HCT116 (cell line): Measurements from ENCODE around the gene SUMO3. TPM values are rescaled to one million over a fixed set of nuclear protein-coding genes. Genes with fewer than 3 reads are reported as not detected.

ENCODE experiments used
- ATAC-seq: fragments of 200-7000 bp; cut with Tn5 transposase; 2 replicates; pipeline ENCODE4 v1.9.1; 2020; ENCODE audit warnings: mild to moderate bottlenecking, moderate library complexity
- BruUV-seq: library from RNA; stranded (reverse); fragments of 400-500 nt; replicated peaks from 2 replicates; lab custom pipeline; 2021; lab: Mats Ljungman, UMichigan
- CTCF ChIA-PET: fragments of 300-600 bp; sonication (Branson Sonifier 250); formaldehyde crosslinking; loops from one replicate; lab custom pipeline; 2021; ENCODE audit warnings: antibody characterized with exemption; lab: Charles Lee
- POLR2A ChIA-PET: fragments of 300-600, 350-600 bp; sonication (Branson Sonifier 250); formaldehyde crosslinking; loops from one replicate; lab custom pipeline; 2021; ENCODE audit warnings: antibody characterized with exemption; lab: Charles Lee
- RAD21 ChIA-PET, 2 experiments: fragments of 300-600 bp; sonication (Branson Sonifier 250); formaldehyde crosslinking; loops; one replicate each; lab custom pipeline; 2023; ENCODE audit warnings: low total read pairs in 2 of 2; ENCODE audit not compliant: uncharacterized antibody in 2 of 2, unreplicated experiment in 2 of 2, low non-redundant PET in 1 of 2; lab: Charles Lee
- DNase-seq: peaks from one replicate; pipeline ENCODE4 v3.0.0-alpha.2; 2010; ENCODE audit warnings: low read depth, low spot score
- H2AFZ ChIP-seq: fragments of 200-600 bp; shearing (Covaris generic), sonication (generic); 2 replicates; pipeline ENCODE4 v1.6.1; 2017; ENCODE audit warnings: low read depth, mixed run types, mixed read lengths, antibody characterized with exemption, low read length; ENCODE audit not compliant: poor library complexity, severe bottlenecking
- H3K27ac ChIP-seq: 2 replicates; pipeline ENCODE4 v1.5.1; 2012; ENCODE audit warnings: low read depth, low read length
- H3K27me3 ChIP-seq: fragments of 200-600 bp; sonication (generic); 2 replicates; pipeline ENCODE4 v1.6.1; 2016; ENCODE audit warnings: mixed run types, low read length, mixed read lengths; ENCODE audit not compliant: insufficient read depth
- H3K36me3 ChIP-seq, 2 experiments: fragments of 200-500 bp in 1 of 2; fragments of 200-600 bp in 1 of 2; sonication (Bioruptor generic) in 1 of 2; sonication (generic) in 1 of 2; 2 replicates each; pipeline versions ENCODE4 v1.5.1 to v1.6.1; 2014 to 2016; ENCODE audit warnings: low read length in 2 of 2, inconsistent platforms in 1 of 2, mixed read lengths in 1 of 2, mixed run types in 1 of 2; ENCODE audit not compliant: insufficient read depth in 2 of 2, control insufficient read depth in 1 of 2
- H3K4me1 ChIP-seq, 2 experiments: fragments of 200-600 bp in 1 of 2; sonication (generic) in 1 of 2; 2 replicates each; pipeline versions ENCODE4 v1.5.1 to v1.6.1; 2012 to 2017; ENCODE audit warnings: low read length in 2 of 2, inconsistent platforms in 1 of 2, mild to moderate bottlenecking in 1 of 2, mixed read lengths in 1 of 2, mixed run types in 1 of 2, moderate library complexity in 1 of 2; ENCODE audit not compliant: insufficient read depth in 2 of 2, control insufficient read depth in 1 of 2
- H3K4me2 ChIP-seq: fragments of 200-600 bp; sonication (generic); 2 replicates; pipeline ENCODE4 v1.6.1; 2017; ENCODE audit warnings: mixed run types, low read length, mixed read lengths
- H3K4me3 ChIP-seq, 2 experiments: fragments of 200-600 bp in 1 of 2; sonication (generic) in 1 of 2; replicated peaks in 1 of 2; 2 replicates each; pipeline ENCODE4 v1.5.1; 2011 to 2016; ENCODE audit warnings: low read length in 2 of 2, control low read depth in 1 of 2, low read depth in 1 of 2, mild to moderate bottlenecking in 1 of 2, mixed read lengths in 1 of 2, mixed run types in 1 of 2
- H3K79me2 ChIP-seq: fragments of 200-600 bp; sonication (generic); 2 replicates; pipeline ENCODE4 v1.6.1; 2017; ENCODE audit warnings: mild to moderate bottlenecking, mixed run types, low read length, moderate library complexity, mixed read lengths; ENCODE audit not compliant: insufficient read depth
- H3K9ac ChIP-seq: fragments of 200-600 bp; sonication (generic); 2 replicates; pipeline ENCODE4 v1.6.1; 2016; ENCODE audit warnings: low read length, mixed read lengths
- H3K9me2 ChIP-seq: fragments of 200-600 bp; sonication (generic), shearing (Covaris generic); 2 replicates; pipeline ENCODE4 v1.6.1; 2017; ENCODE audit warnings: mixed run types, mild to moderate bottlenecking, moderate library complexity; ENCODE audit not compliant: insufficient read depth
- H3K9me3 ChIP-seq, 2 experiments: fragments of 200-500 bp in 1 of 2; fragments of 200-600 bp in 1 of 2; sonication (Bioruptor generic) in 1 of 2; sonication (generic) in 1 of 2; 2 replicates each; pipeline ENCODE4 v1.6.1; 2014 to 2017; ENCODE audit warnings: low read length in 2 of 2, mixed read lengths in 2 of 2, inconsistent platforms in 1 of 2, low read depth in 1 of 2, mild to moderate bottlenecking in 1 of 2, mixed run types in 1 of 2, moderate library complexity in 1 of 2; ENCODE audit not compliant: control insufficient read depth in 1 of 2, insufficient read depth in 1 of 2
- H4K20me1 ChIP-seq: fragments of 200-600 bp; sonication (generic), shearing (Covaris generic); 2 replicates; pipeline ENCODE4 v1.6.1; 2017; ENCODE audit warnings: mixed run types, mild to moderate bottlenecking, moderate library complexity; ENCODE audit not compliant: insufficient read depth
- CEBPB ChIP-seq: IDR thresholded peaks from 2 replicates; pipeline ENCODE4 v1.6.1; 2012; ENCODE audit warnings: low read depth
- ELF1 ChIP-seq: IDR thresholded peaks from 2 replicates; pipeline ENCODE4 v1.6.1; 2012; ENCODE audit warnings: low read depth, borderline replicate concordance
- EZH2 ChIP-seq: fragments of 200-600 bp; sonication (generic); IDR thresholded peaks from 2 replicates; pipeline ENCODE4 v1.6.1; 2017; ENCODE audit warnings: antibody characterized with exemption, mixed run types
- EZH2phosphoT487 ChIP-seq: fragments of 200-600 bp; IDR thresholded peaks from 2 replicates; pipeline ENCODE4 v1.6.1; 2018; ENCODE audit warnings: antibody characterized with exemption, borderline replicate concordance
- JUND ChIP-seq: IDR thresholded peaks from 2 replicates; pipeline ENCODE4 v1.6.1; 2012
- MAX ChIP-seq: IDR thresholded peaks from 2 replicates; pipeline ENCODE4 v1.6.1; 2012
- POLR2AphosphoS5 ChIP-seq: IDR thresholded peaks from 2 replicates; pipeline ENCODE4 v1.6.1; 2011; ENCODE audit warnings: mild to moderate bottlenecking, low read depth, low read length, moderate library complexity
- SIN3A ChIP-seq: IDR thresholded peaks from 2 replicates; pipeline ENCODE4 v1.6.1; 2012; ENCODE audit warnings: low read depth
- SP1 ChIP-seq: IDR thresholded peaks from 2 replicates; pipeline ENCODE4 v1.6.1; 2012; ENCODE audit warnings: low read depth
- SRF ChIP-seq: IDR thresholded peaks from 2 replicates; pipeline ENCODE4 v1.6.1; 2012; ENCODE audit warnings: low read depth
- ZFX ChIP-seq: fragments of 450-650 bp; IDR thresholded peaks from 2 replicates; pipeline ENCODE4 v1.6.1; 2017
- ZNF274 ChIP-seq: fragments of 200-500 bp; sonication (Bioruptor generic); IDR thresholded peaks from 2 replicates; pipeline ENCODE4 v1.6.1; 2014; ENCODE audit warnings: mild to moderate bottlenecking, low read depth, low read length, inconsistent platforms
- intact Hi-C: fragments of 100-400 bp; cut with micrococcal nuclease; formaldehyde crosslinking; loops from 2 replicates; pipeline ENCODE4 v1.10.0; 2022
- total RNA-seq: library from RNA; stranded (reverse); gene quantifications from one replicate; pipeline ENCODE4 v1.2.1, GENCODE V29; 2021; ENCODE audit not compliant: unreplicated experiment

Gene SUMO3
- total RNA-seq, 1 experiment from 2014 or later = 31.5 TPM

DNA sequence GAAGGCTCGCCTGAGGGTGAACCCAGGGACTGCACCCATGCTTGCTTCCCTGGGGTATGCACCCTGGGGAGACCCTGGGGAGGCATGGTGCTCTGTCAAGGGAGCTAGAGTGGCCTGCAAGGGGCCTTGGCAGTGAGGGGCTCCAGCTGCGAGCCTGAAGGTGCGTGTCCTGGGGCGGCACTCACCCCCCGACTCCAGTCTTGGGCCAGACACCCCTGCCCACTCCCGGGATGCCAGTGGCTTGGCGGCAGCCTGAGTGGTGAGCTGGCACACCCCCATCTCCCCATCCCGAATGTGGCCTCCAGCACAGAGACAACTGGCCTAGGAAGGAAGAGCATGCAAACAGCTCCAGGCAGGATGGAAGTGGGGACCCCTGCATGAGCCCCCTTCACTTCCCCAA lies 2.6 kb downstream of the SUMO3 start:
- H3K9ac ChIP-seq = no peak overlapping the region
- BruUV-seq = no TSS peak
- H3K4me1 ChIP-seq = peaks cover 2 to 6% of the 10 kb centered on the region in 2 experiments; a peak in 2 of 4 replicates
- peaks cover 0 to 3% of the 10 kb centered on the region in 2 experiments; a peak in 1 of 4 replicates for H3K9me3 ChIP-seq
- DNase-seq (no peak), ATAC-seq (no peak)
- H3K4me2 ChIP-seq = no peak overlapping the region
- ChIA-PET RAD21 (no interaction called here), CTCF (no interaction called here), POLR2A (no interaction called here)
- H3K4me3 ChIP-seq = no peak overlapping the region
- no peak overlapping the region for H3K27ac ChIP-seq
- H3K36me3 ChIP-seq = no peaks in the 10 kb centered on the region
- 0 out of 2 replicates have a peak, but pooled peaks cover 7% of the 10 kb centered on the region for H3K79me2 ChIP-seq
- intact Hi-C loops = no loop called here
- TF ChIP-seq ELF1 (no peak), POLR2AphosphoS5 (no peak), ZNF274 (no peak), MAX (no peak), EZH2 (no peak), SIN3A (no peak)
- no peaks in the 10 kb centered on the region for H3K9me2 ChIP-seq
- H4K20me1 ChIP-seq = no peaks in the 10 kb centered on the region
- no peaks in the 10 kb centered on the region for H3K27me3 ChIP-seq
- no peak overlapping the region for H2AFZ ChIP-seq

GRCh38 chr21:44814498-44815023 lies 3.3 kb downstream of the SUMO3 start:
- no peak overlapping the region for H3K27ac ChIP-seq
- H3K9me2 ChIP-seq = no peaks in the 10 kb centered on the region
- no peak overlapping the region for H3K4me3 ChIP-seq
- no peaks in the 10 kb centered on the region for H3K36me3 ChIP-seq
- no peak for DNase-seq
- 0 out of 2 replicates have a peak, but pooled peaks cover 7% of the 10 kb centered on the region for H3K79me2 ChIP-seq
- BruUV-seq = no TSS peak
- ATAC-seq = no peak
- intact Hi-C loops = no loop called here
- H3K4me1 ChIP-seq = peaks cover 2 to 6% of the 10 kb centered on the region in 2 experiments; a peak in 2 of 4 replicates
- no peak overlapping the region for H2AFZ ChIP-seq
- no peaks in the 10 kb centered on the region for H3K27me3 ChIP-seq
- ChIA-PET RAD21 (no interaction called here), POLR2A (no interaction called here), CTCF (no interaction called here)
- H3K9me3 ChIP-seq = peaks cover 0 to 3% of the 10 kb centered on the region in 2 experiments; a peak in 1 of 4 replicates
- no peak overlapping the region for H3K9ac ChIP-seq
- no peaks in the 10 kb centered on the region for H4K20me1 ChIP-seq
- TF ChIP-seq JUND (no peak), ELF1 (no peak), MAX (no peak), EZH2phosphoT487 (no peak), ZFX (no peak), SIN3A (no peak), CEBPB (no peak), SRF (no peak), SP1 (no peak)
- H3K4me2 ChIP-seq = no peak overlapping the region
